MCF 10A (cell line): ENCODE results near the gene KAT6B. TPM values are rescaled to one million over a fixed set of nuclear protein-coding genes. Genes with fewer than 3 reads are reported as not detected.

ENCODE experiments used
- BruUV-seq: library from RNA; stranded (reverse); fragments of 400-500 nt; replicated peaks from 2 replicates; lab custom pipeline; 2021; lab: Mats Ljungman, UMichigan
- CTCF ChIA-PET: fragments of 300-600 bp; sonication (Branson Sonifier 250); formaldehyde crosslinking; extraction: SDS; loops from one replicate; lab custom pipeline; 2021; ENCODE audit warnings: antibody characterized with exemption, inconsistent platforms; lab: Yijun Ruan, JAX
- POLR2A ChIA-PET: fragments of 300-600, 350-650 bp; sonication (Branson Sonifier 250); formaldehyde crosslinking; extraction: SDS; loops from one replicate; lab custom pipeline; 2020; ENCODE audit warnings: antibody characterized with exemption, inconsistent platforms; lab: Yijun Ruan, JAX
- DNase-seq: peaks from one replicate; pipeline ENCODE4 v3.0.0-alpha.2; 2018; ENCODE audit not compliant: unreplicated experiment
- H3K27ac Mint-ChIP-seq: one replicate; pipeline ENCODE4 v1.8.0; 2022; ENCODE audit warnings: mild to moderate bottlenecking, low read depth, mixed read lengths; ENCODE audit not compliant: unreplicated experiment
- H3K27me3 Mint-ChIP-seq: one replicate; pipeline ENCODE4 v1.8.0; 2022; ENCODE audit warnings: mixed read lengths; ENCODE audit not compliant: insufficient read depth, unreplicated experiment
- H3K36me3 Mint-ChIP-seq: one replicate; pipeline ENCODE4 v1.8.0; 2022; ENCODE audit warnings: mild to moderate bottlenecking, moderate library complexity, mixed read lengths; ENCODE audit not compliant: insufficient read depth, unreplicated experiment
- H3K4me1 Mint-ChIP-seq: one replicate; pipeline ENCODE4 v1.8.0; 2022; ENCODE audit warnings: mixed read lengths; ENCODE audit not compliant: insufficient read depth, unreplicated experiment
- H3K4me3 Mint-ChIP-seq: one replicate; pipeline ENCODE4 v1.8.0; 2022; ENCODE audit warnings: mild to moderate bottlenecking, moderate library complexity, mixed read lengths; ENCODE audit not compliant: unreplicated experiment
- H3K9me3 Mint-ChIP-seq: one replicate; pipeline ENCODE4 v1.8.0; 2022; ENCODE audit warnings: mixed read lengths; ENCODE audit not compliant: unreplicated experiment
- intact Hi-C: fragments of 100-400 bp; cut with micrococcal nuclease; formaldehyde crosslinking; loops from 2 replicates; pipeline ENCODE4 v1.14.1; 2022
- total RNA-seq: library from RNA; stranded (reverse); gene quantifications from 2 replicates; pipeline ENCODE4 v1.2.3, GENCODE V29; 2022
- TF ChIP-seq, protein P1 (sequence below): fragments of 200-600 bp; IDR thresholded peaks from one replicate; pipeline ENCODE4 v1.8.0; 2022; ENCODE audit warnings: antibody characterized with exemption, mild to moderate bottlenecking; ENCODE audit not compliant: unreplicated experiment

Gene KAT6B
- total RNA-seq, 1 experiment from 2014 or later: 18.3 TPM

DNA sequence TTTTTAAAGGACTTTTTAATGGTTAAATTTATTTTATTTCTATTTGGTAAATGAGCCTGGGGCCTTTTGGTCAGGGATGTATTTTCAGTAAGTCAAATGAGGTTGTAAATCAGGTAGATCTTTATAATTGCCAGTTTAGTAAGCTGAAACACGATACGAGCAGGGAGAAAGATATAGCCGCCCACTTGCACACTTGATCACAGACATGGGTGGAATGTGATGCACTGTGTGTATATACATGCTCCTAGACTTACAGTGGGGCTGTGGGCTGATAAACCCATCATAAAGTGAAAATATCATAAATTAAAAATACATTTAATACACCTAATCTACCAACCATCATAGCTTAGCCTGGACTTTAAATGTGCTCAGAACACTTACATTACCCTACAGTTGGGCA, 165.7 kb downstream of the KAT6B start:
- Mint-ChIP-seq H3K4me3 (no peak overlapping the region), H3K27me3 (no peaks in the 10 kb centered on the region), H3K27ac (no peak overlapping the region), H3K36me3 (peaks cover 30% of the 10 kb centered on the region), H3K9me3 (no peaks in the 10 kb centered on the region), H3K4me1 (no peaks in the 10 kb centered on the region)
- CTCF ChIA-PET: interaction anchor here (0.6 kb wide), 2 partner anchors 18 to 778 kb away, joined by 3 read pairs; no protein-coding TSS in a partner anchor
- POLR2A ChIA-PET: interaction anchor here (0.9 to 1.2 kb wide), 2 partner anchors 10 to 34 kb away, joined by 3 read pairs; no protein-coding TSS in a partner anchor
- no peak for DNase-seq
- intact Hi-C loops: loop anchor here (10.0 kb wide), 1 partner anchor 107 kb away; no protein-coding TSS in a partner anchor
- TF ChIP-seq, protein P1, sequence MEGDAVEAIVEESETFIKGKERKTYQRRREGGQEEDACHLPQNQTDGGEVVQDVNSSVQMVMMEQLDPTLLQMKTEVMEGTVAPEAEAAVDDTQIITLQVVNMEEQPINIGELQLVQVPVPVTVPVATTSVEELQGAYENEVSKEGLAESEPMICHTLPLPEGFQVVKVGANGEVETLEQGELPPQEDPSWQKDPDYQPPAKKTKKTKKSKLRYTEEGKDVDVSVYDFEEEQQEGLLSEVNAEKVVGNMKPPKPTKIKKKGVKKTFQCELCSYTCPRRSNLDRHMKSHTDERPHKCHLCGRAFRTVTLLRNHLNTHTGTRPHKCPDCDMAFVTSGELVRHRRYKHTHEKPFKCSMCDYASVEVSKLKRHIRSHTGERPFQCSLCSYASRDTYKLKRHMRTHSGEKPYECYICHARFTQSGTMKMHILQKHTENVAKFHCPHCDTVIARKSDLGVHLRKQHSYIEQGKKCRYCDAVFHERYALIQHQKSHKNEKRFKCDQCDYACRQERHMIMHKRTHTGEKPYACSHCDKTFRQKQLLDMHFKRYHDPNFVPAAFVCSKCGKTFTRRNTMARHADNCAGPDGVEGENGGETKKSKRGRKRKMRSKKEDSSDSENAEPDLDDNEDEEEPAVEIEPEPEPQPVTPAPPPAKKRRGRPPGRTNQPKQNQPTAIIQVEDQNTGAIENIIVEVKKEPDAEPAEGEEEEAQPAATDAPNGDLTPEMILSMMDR: no peak
- BruUV-seq: no TSS peak

DNA sequence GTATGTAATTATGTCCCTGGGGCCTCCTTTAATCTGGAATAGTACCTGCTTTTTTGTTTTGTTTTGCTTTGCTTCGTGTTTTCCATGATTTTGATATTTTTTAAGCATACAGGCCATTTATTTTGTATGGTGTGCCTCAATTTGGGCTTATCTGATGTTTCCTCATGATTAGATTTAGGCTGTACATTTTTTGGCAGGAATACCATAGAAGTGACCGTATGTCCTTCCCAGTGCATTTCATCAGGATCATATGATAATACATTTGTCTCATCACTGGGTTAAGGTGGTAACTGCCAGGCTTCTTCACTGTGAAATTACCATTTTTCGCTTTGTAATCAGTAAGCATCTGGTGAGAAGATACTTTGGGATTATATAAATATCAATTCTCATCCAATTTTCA, 167.2 kb downstream of the KAT6B start:
- no peaks in the 10 kb centered on the region for H3K9me3 Mint-ChIP-seq
- H3K4me1 Mint-ChIP-seq: no peaks in the 10 kb centered on the region
- H3K27ac Mint-ChIP-seq: peak overlapping the region; percentile 52
- intact Hi-C loops: loop anchor here (10.0 kb wide), 1 partner anchor 109 kb away; no protein-coding TSS in a partner anchor
- ChIA-PET CTCF (no interaction called here), POLR2A (interaction anchor here (0.6 kb wide), 1 partner anchor 842 kb away, joined by 3 read pairs; the partner anchor contains the start of gene ADK)
- peaks cover 37% of the 10 kb centered on the region for H3K36me3 Mint-ChIP-seq
- no peak for DNase-seq
- TF ChIP-seq, protein P1: no peak
- H3K27me3 Mint-ChIP-seq: no peaks in the 10 kb centered on the region
- no peak overlapping the region for H3K4me3 Mint-ChIP-seq
- BruUV-seq: no TSS peak

DNA sequence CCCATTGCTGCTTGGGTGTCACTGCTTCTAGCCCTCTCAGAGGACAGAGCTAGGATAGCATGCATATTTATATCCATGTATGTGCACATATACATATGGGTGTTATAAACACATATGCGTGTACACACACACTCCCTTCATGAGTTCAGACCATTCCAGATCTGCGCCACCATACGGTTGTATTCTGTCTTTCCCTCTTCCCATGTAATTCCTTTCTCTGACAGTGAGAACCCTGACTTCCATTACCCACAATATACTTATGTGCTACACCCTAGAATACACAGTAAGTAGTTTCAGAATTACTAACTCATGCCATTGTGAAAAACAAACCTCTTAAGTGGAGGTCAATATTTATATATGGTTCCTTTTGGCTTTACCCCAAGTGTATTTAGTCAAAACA, 168.5 kb downstream of the KAT6B start:
- no peaks in the 10 kb centered on the region for H3K9me3 Mint-ChIP-seq

DNA sequence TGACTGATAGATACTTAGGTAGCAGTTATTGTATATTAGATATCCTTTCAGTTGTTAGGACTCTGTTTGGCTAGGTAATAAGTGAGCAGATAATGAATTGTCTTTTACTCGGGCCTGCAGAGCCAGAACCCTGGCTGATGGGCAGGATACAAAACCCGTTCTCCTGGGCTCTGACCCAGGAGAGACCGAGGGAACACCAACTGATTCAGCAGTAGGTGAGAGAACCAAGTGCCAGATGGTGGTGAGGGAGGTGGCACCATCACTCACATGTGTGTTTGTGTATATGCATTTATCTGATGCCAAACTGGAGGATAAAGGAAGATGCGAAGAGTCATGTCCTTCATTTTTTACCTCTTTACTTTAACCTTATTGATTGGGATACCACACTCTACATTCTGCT, 169.4 kb downstream of the KAT6B start:
- H3K36me3 Mint-ChIP-seq: peaks cover 33% of the 10 kb centered on the region
- CTCF ChIA-PET: no interaction called here
- H3K4me3 Mint-ChIP-seq: no peak overlapping the region
- TF ChIP-seq, protein P1: no peak
- H3K27me3 Mint-ChIP-seq: no peaks in the 10 kb centered on the region
- DNase-seq: no peak
- POLR2A ChIA-PET: no interaction called here
- no peak overlapping the region for H3K27ac Mint-ChIP-seq
- no peaks in the 10 kb centered on the region for H3K4me1 Mint-ChIP-seq
- no TSS peak for BruUV-seq
- H3K9me3 Mint-ChIP-seq: no peaks in the 10 kb centered on the region
- intact Hi-C loops: loop anchor here (10.0 kb wide), 1 partner anchor 111 kb away; no protein-coding TSS in a partner anchor

More for the DNA sequence above, 168.5 kb downstream of the KAT6B start:
- Mint-ChIP-seq H3K27me3 (no peaks in the 10 kb centered on the region), H3K36me3 (peaks cover 37% of the 10 kb centered on the region), H3K27ac (no peak overlapping the region), H3K4me3 (no peak overlapping the region), H3K4me1 (no peaks in the 10 kb centered on the region)
- no peak for DNase-seq
- BruUV-seq: no TSS peak
- TF ChIP-seq, protein P1: no peak
- intact Hi-C loops: loop anchor here (10.0 kb wide), 1 partner anchor 110 kb away; no protein-coding TSS in a partner anchor
- POLR2A ChIA-PET: no interaction called here
- CTCF ChIA-PET: interaction anchor here (0.6 to 0.7 kb wide), 2 partner anchors 16 to 238 kb away, joined by 3 to 4 read pairs; no protein-coding TSS in a partner anchor
